Measurements from ENCODE around the gene COL5A3.
"Not testable (repeated sequence)": the region's sequence is repeated elsewhere in the genome, so short reads cannot be mapped to it uniquely, and the experiment has no call there.

Gene COL5A3

GRCh38 chr19:9968820-9969687 lies 41.2 kb downstream of the COL5A3 start:
- DNase-seq, result no peak

GRCh38 chr19:9967326-9967725 lies 43.0 kb downstream of the COL5A3 start:
- DNase-seq, result no peak

- DNase-seq, result no peak
Measured at GRCh38 chr19:9966448-9966847, 43.9 kb downstream of the COL5A3 start.

- DNase-seq, result no peak
Measured at GRCh38 chr19:9966024-9966423, 44.3 kb downstream of the COL5A3 start.

GRCh38 chr19:9962623-9963290 lies 47.5 kb downstream of the COL5A3 start:
- no peak for DNase-seq

GRCh38 chr19:9961103-9961502 lies 49.2 kb downstream of the COL5A3 start:
- DNase-seq, result no peak

GRCh38 chr19:9958379-9958821 lies 51.9 kb downstream of the COL5A3 start:
- no peak for DNase-seq

GRCh38 chr19:9956956-9957355 lies 53.3 kb downstream of the COL5A3 start:
- DNase-seq, result no peak

- DNase-seq, result no peak
Measured at GRCh38 chr19:9953802-9954542, 56.3 kb downstream of the COL5A3 start.

GRCh38 chr19:9952276-9952675 lies 58.0 kb downstream of the COL5A3 start:
- no peak for DNase-seq

GRCh38 chr19:9947441-9947840 lies 62.9 kb downstream of the COL5A3 start:
- DNase-seq, result no peak

GRCh38 chr19:9946528-9947125 lies 63.7 kb downstream of the COL5A3 start:
- not testable (repeated sequence) for DNase-seq

GRCh38 chr19:9945319-9945966 lies 64.9 kb downstream of the COL5A3 start:
- DNase-seq, result no peak

- DNase-seq, result no peak
Measured at GRCh38 chr19:9943744-9944143, 66.6 kb downstream of the COL5A3 start.

GRCh38 chr19:9941671-9942070 lies 68.6 kb downstream of the COL5A3 start:
- no peak for DNase-seq

GRCh38 chr19:9941231-9941630 lies 69.1 kb downstream of the COL5A3 start:
- no peak for DNase-seq

GRCh38 chr19:9940778-9941177 lies 69.5 kb downstream of the COL5A3 start:
- DNase-seq, result no peak

GRCh38 chr19:9939301-9939913 lies 70.9 kb downstream of the COL5A3 start:
- no peak for DNase-seq

- DNase-seq, result no peak
Measured at GRCh38 chr19:9937001-9937411, 73.3 kb downstream of the COL5A3 start.

GRCh38 chr19:9936326-9937000 lies 73.8 kb downstream of the COL5A3 start, which contains the start of gene OLFM2:
OLFM2 (minus strand) TSS chr19:9936515; CDS start chr19:9936366, 149 bp downstream.
- no peak for DNase-seq
